Activated CD4-positive, alpha-beta T cell treated with anti-CD3 and anti-CD28 coated beads, Interleukin-2, amount 50 U/mL, for 48 hours (primary cell): ENCODE results near the gene ERF.

ENCODE experiments used
- DNase-seq, 2 experiments: peaks; one replicate each; pipeline ENCODE4 v3.0.0-alpha.2; 2020

Gene ERF

GRCh38 chr19:42208612-42209011 lies 46.3 kb downstream of the ERF start:
- DNase-seq = no peak

GRCh38 chr19:42207767-42208271 lies 47.1 kb downstream of the ERF start:
- DNase-seq = no peak

- no peak for DNase-seq
Observed at GRCh38 chr19:42206871-42207755, 47.8 kb downstream of the ERF start.

GRCh38 chr19:42204664-42205063 lies 50.3 kb downstream of the ERF start:
- no peak for DNase-seq

GRCh38 chr19:42203700-42204099 lies 51.2 kb downstream of the ERF start:
- DNase-seq = no peak

GRCh38 chr19:42202290-42202880 lies 52.5 kb downstream of the ERF start:
- DNase-seq = no peak

GRCh38 chr19:42201489-42202289 lies 53.2 kb downstream of the ERF start:
- DNase-seq = peak; percentile 49 to 57

- DNase-seq = no peak
Observed at GRCh38 chr19:42200116-42200715, 54.7 kb downstream of the ERF start.

GRCh38 chr19:42199440-42200115 lies 55.4 kb downstream of the ERF start:
- peak; percentile 72 to 80 for DNase-seq

- DNase-seq = peak; percentile 44 to 61
Observed at GRCh38 chr19:42198676-42199439, 56.1 kb downstream of the ERF start.
